Measurements from ENCODE around the gene MOB2.

Gene MOB2

GRCh38 chr11:1486054-1486825, at the start of gene MOB2:
Gene MOB2 (minus strand): TSS chr11:1486779. CDS start chr11:1486556, 223 bp downstream.
- CTCF ChIA-PET = no interaction called here

GRCh38 chr11:1534682-1535081, 48.1 kb upstream of the MOB2 start:
- ChIA-PET CTCF (no interaction called here), POLR2A (no interaction called here)
- no peak for TF ChIP-seq SUZ12 (IDR thresholded peaks at IDR 0.05)
- TF ChIP-seq PKNOX1 (IDR thresholded peaks at IDR 0.05) = no peak
- TF ChIP-seq NFRKB (IDR thresholded peaks at IDR 0.05) = no peak
- TF ChIP-seq HDGF (IDR thresholded peaks at IDR 0.05; ENCODE audit: borderline replicate concordance) = no peak
- no peak for TF ChIP-seq ARNT (IDR thresholded peaks at IDR 0.05)
- TF ChIP-seq ELF4 (IDR thresholded peaks at IDR 0.05) = no peak
- TF ChIP-seq SP1 (IDR thresholded peaks at IDR 0.05) = no peak
- no peak for TF ChIP-seq FOXM1 (IDR thresholded peaks at IDR 0.05; ENCODE audit: borderline replicate concordance)
- TF ChIP-seq FOXA1 (IDR thresholded peaks at IDR 0.05) = no peak
- TF ChIP-seq TARDBP (IDR thresholded peaks at IDR 0.05) = no peak
- TF ChIP-seq FOXK2 (IDR thresholded peaks at IDR 0.05) = no peak
- no peak for TF ChIP-seq BHLHE40 (IDR thresholded peaks at IDR 0.05; ENCODE audit: borderline replicate concordance)
- no peak for TF ChIP-seq CTBP1 (IDR thresholded peaks at IDR 0.05; ENCODE audit: borderline replicate concordance)
- no peak for TF ChIP-seq L3MBTL2 (conservative IDR thresholded peaks at IDR 0.05)
- no peak for TF ChIP-seq LEF1 (IDR thresholded peaks at IDR 0.05; ENCODE audit: borderline replicate concordance)
- TF ChIP-seq ZNF384 (IDR thresholded peaks at IDR 0.05) = no peak
- no peak for DNase-seq (ENCODE audit: extremely low spot score)

More at GRCh38 chr11:1486054-1486825, at the start of gene MOB2:
- DNase-seq (ENCODE audit: extremely low spot score) = no peak
- TF ChIP-seq ZNF384 (IDR thresholded peaks at IDR 0.05) (no peak), SUZ12 (IDR thresholded peaks at IDR 0.05) (no peak), TARDBP (IDR thresholded peaks at IDR 0.05) (no peak), FOXM1 (IDR thresholded peaks at IDR 0.05; ENCODE audit: borderline replicate concordance) (no peak), SP1 (IDR thresholded peaks at IDR 0.05) (no peak), ARNT (IDR thresholded peaks at IDR 0.05) (no peak), HDGF (IDR thresholded peaks at IDR 0.05; ENCODE audit: borderline replicate concordance) (no peak), LEF1 (IDR thresholded peaks at IDR 0.05; ENCODE audit: borderline replicate concordance) (no peak), CTBP1 (IDR thresholded peaks at IDR 0.05; ENCODE audit: borderline replicate concordance) (no peak), BHLHE40 (IDR thresholded peaks at IDR 0.05; ENCODE audit: borderline replicate concordance) (no peak), PKNOX1 (IDR thresholded peaks at IDR 0.05) (no peak), ELF4 (IDR thresholded peaks at IDR 0.05) (no peak), NFRKB (IDR thresholded peaks at IDR 0.05) (no peak), L3MBTL2 (conservative IDR thresholded peaks at IDR 0.05) (no peak), FOXK2 (IDR thresholded peaks at IDR 0.05) (no peak), FOXA1 (IDR thresholded peaks at IDR 0.05) (no peak)
- POLR2A ChIA-PET = no interaction called here

- TF ChIP-seq FOXM1 (IDR thresholded peaks at IDR 0.05; ENCODE audit: borderline replicate concordance) = no peak
- TF ChIP-seq SUZ12 (IDR thresholded peaks at IDR 0.05) = no peak
- no peak for TF ChIP-seq BHLHE40 (IDR thresholded peaks at IDR 0.05; ENCODE audit: borderline replicate concordance)
- TF ChIP-seq PKNOX1 (IDR thresholded peaks at IDR 0.05) = no peak
- TF ChIP-seq CTBP1 (IDR thresholded peaks at IDR 0.05; ENCODE audit: borderline replicate concordance) = no peak
- no peak for TF ChIP-seq HDGF (IDR thresholded peaks at IDR 0.05; ENCODE audit: borderline replicate concordance)
- no peak for TF ChIP-seq ELF4 (IDR thresholded peaks at IDR 0.05)
- no peak for TF ChIP-seq L3MBTL2 (conservative IDR thresholded peaks at IDR 0.05)
- TF ChIP-seq FOXK2 (IDR thresholded peaks at IDR 0.05) = no peak
- TF ChIP-seq SP1 (IDR thresholded peaks at IDR 0.05) = no peak
- TF ChIP-seq ZNF384 (IDR thresholded peaks at IDR 0.05) = no peak
- no peak for TF ChIP-seq ARNT (IDR thresholded peaks at IDR 0.05)
- TF ChIP-seq LEF1 (IDR thresholded peaks at IDR 0.05; ENCODE audit: borderline replicate concordance) = no peak
- TF ChIP-seq TARDBP (IDR thresholded peaks at IDR 0.05) = no peak
- no peak for TF ChIP-seq NFRKB (IDR thresholded peaks at IDR 0.05)
- no peak for TF ChIP-seq FOXA1 (IDR thresholded peaks at IDR 0.05)
- ChIA-PET CTCF (no interaction called here), POLR2A (no interaction called here)
- no peak for DNase-seq (ENCODE audit: extremely low spot score)
These were observed 47.6 kb upstream of the MOB2 start for GRCh38 chr11:1534171-1534570.

GRCh38 chr11:1533342-1533725, 46.8 kb upstream of the MOB2 start:
- POLR2A ChIA-PET = no interaction called here
- DNase-seq (ENCODE audit: extremely low spot score) = no peak
- TF ChIP-seq LEF1 (IDR thresholded peaks at IDR 0.05; ENCODE audit: borderline replicate concordance) (no peak), FOXK2 (IDR thresholded peaks at IDR 0.05) (no peak), FOXA1 (IDR thresholded peaks at IDR 0.05) (no peak), ARNT (IDR thresholded peaks at IDR 0.05) (no peak), ZNF384 (IDR thresholded peaks at IDR 0.05) (no peak), ELF4 (IDR thresholded peaks at IDR 0.05) (no peak), FOXM1 (IDR thresholded peaks at IDR 0.05; ENCODE audit: borderline replicate concordance) (no peak), HDGF (IDR thresholded peaks at IDR 0.05; ENCODE audit: borderline replicate concordance) (no peak), L3MBTL2 (conservative IDR thresholded peaks at IDR 0.05) (no peak), BHLHE40 (IDR thresholded peaks at IDR 0.05; ENCODE audit: borderline replicate concordance) (no peak), CTBP1 (IDR thresholded peaks at IDR 0.05; ENCODE audit: borderline replicate concordance) (no peak)
- CTCF ChIA-PET = no interaction called here

- ChIA-PET POLR2A (no interaction called here), CTCF (no interaction called here)
- DNase-seq (ENCODE audit: extremely low spot score) = no peak
- TF ChIP-seq ELF4 (IDR thresholded peaks at IDR 0.05) = no peak
These were observed 46.2 kb upstream of the MOB2 start for GRCh38 chr11:1532606-1533341.

Data from HEK293T (cell line).